Testis (tissue), 3 donors: ENCODE data around the gene FARP2. TPM values are rescaled to one million over a fixed set of nuclear protein-coding genes. Genes with fewer than 3 reads are reported as not detected.

Source experiments
- DNase-seq: peaks from one replicate; pipeline ENCODE4 v3.0.0-alpha.2; 2019
- H3K27ac ChIP-seq, 2 donors: fragments of 200-600 bp; sonication (generic); one replicate each; pipeline ENCODE4 v1.5.1; 2019
- H3K27me3 ChIP-seq: fragments of 200-600 bp; sonication (generic); one replicate; pipeline ENCODE4 v1.5.1; 2019
- H3K36me3 ChIP-seq: fragments of 200-600 bp; sonication (generic); one replicate; pipeline ENCODE4 v1.5.1; 2017; ENCODE audit warnings: low read depth; ENCODE audit errors: missing control alignments
- H3K4me1 ChIP-seq: fragments of 200-600 bp; sonication (generic); one replicate; pipeline ENCODE4 v1.5.1; 2019
- H3K4me3 ChIP-seq, 2 donors: fragments of 200-600 bp; sonication (generic); one replicate each; pipeline ENCODE4 v1.5.1; 2017 to 2019
- H3K9me3 ChIP-seq: fragments of 200-600 bp; sonication (generic); one replicate; pipeline ENCODE4 v1.5.1; 2017
- CTCF ChIP-seq, 3 experiments: fragments of 450-650 bp in 2 of 3; fragments of 200-600 bp in 1 of 3; sonication (generic) in 1 of 3; IDR thresholded peaks; one replicate each; pipeline ENCODE4 v1.5.1; 2016 to 2019; ENCODE audit warnings: antibody characterized with exemption in 3 of 3, mild to moderate bottlenecking in 2 of 3, moderate library complexity in 1 of 3
- POLR2A ChIP-seq: fragments of 450-650 bp; IDR thresholded peaks from one replicate; pipeline ENCODE4 v1.6.1; 2017; ENCODE audit warnings: antibody characterized with exemption, mild to moderate bottlenecking, moderate library complexity
- WGBS, 2 donors: methylation state at CpG; one replicate each; pipeline ENCODE4 v1.1.5; 2018; 5-methylcytosine and 5-hydroxymethylcytosine counted together
- intact Hi-C: fragments of 100-400 bp; cut with DNase I; formaldehyde crosslinking; loops from one replicate; pipeline ENCODE4 v1.15.1; 2023; ENCODE audit warnings: low total_unique reads
- polyA plus RNA-seq: library from polyadenylated mRNA; stranded (reverse); fragments of 350-450 nt; fragmentation: Illumina TruSeq; extraction: RNeasy Lipid Tissue Mini Kit (QIAGEN cat#74804); gene quantifications from one replicate; pipeline ENCODE4 v1.2.3, GENCODE V29; 2014; ENCODE audit warnings: low read depth, low replicate concordance; ENCODE audit not compliant: insufficient read depth
- total RNA-seq, 2 donors: library from RNA; depleted of rRNA; stranded (reverse); fragments of >200 nt; gene quantifications; one replicate each; pipeline ENCODE4 v1.2.3, GENCODE V29; 2016

The FARP2 gene
- total and polyA plus RNA-seq, 3 donors from 2014 or later = 69.8 to 145 (median 78.1) TPM

- WGBS, 2 donors = 86 to 93% methylated on average over 7 of the region's 7 CpGs
Measured at GRCh38 chr2:241534293-241534692, 178.2 kb downstream of the FARP2 start.

GRCh38 chr2:241534701-241535375 lies 178.8 kb downstream of the FARP2 start:
- Histone ChIP-seq H3K4me1 (no peaks in the 10 kb centered on the region), H3K36me3 (no peaks in the 10 kb centered on the region), H3K9me3 (no peaks in the 10 kb centered on the region), H3K4me3 (no peak overlapping the region), H3K27me3 (no peaks in the 10 kb centered on the region), H3K27ac (no peak overlapping the region)
- 75 to 84% methylated on average over 7 to 17 of the region's 17 CpGs for WGBS, 2 donors
- no peak for DNase-seq
- intact Hi-C loops = no loop called here
- TF ChIP-seq POLR2A = no peak
- no peak for TF ChIP-seq CTCF (IDR thresholded peaks at IDR 0.05)

More at GRCh38 chr2:241534293-241534692, 178.2 kb downstream of the FARP2 start:
- TF ChIP-seq CTCF (IDR thresholded peaks at IDR 0.05) (no peak), POLR2A (no peak)
- no peak for DNase-seq
- no peaks in the 10 kb centered on the region for H3K9me3 ChIP-seq
- H3K4me3 ChIP-seq = no peak overlapping the region
- intact Hi-C loops = no loop called here
- H3K36me3 ChIP-seq = no peaks in the 10 kb centered on the region
- no peak overlapping the region for H3K27ac ChIP-seq
- no peaks in the 10 kb centered on the region for H3K27me3 ChIP-seq
- H3K4me1 ChIP-seq = no peaks in the 10 kb centered on the region

GRCh38 chr2:241535871-241536655 lies 180.0 kb downstream of the FARP2 start:
- Histone ChIP-seq H3K36me3 (no peaks in the 10 kb centered on the region), H3K9me3 (no peaks in the 10 kb centered on the region), H3K27ac (no peak overlapping the region), H3K27me3 (no peaks in the 10 kb centered on the region), H3K4me3 (no peak overlapping the region), H3K4me1 (no peaks in the 10 kb centered on the region)
- TF ChIP-seq POLR2A = no peak
- no peak for TF ChIP-seq CTCF (IDR thresholded peaks at IDR 0.05)
- DNase-seq = no peak
- intact Hi-C loops = no loop called here
- WGBS, 2 donors = 65 to 71% methylated on average over 13 of the region's 13 CpGs

GRCh38 chr2:241538838-241539615 lies 182.9 kb downstream of the FARP2 start:
- H3K9me3 ChIP-seq = no peaks in the 10 kb centered on the region
- WGBS, 2 donors = 85 to 93% methylated on average over 14 to 15 of the region's 15 CpGs
- TF ChIP-seq CTCF (IDR thresholded peaks at IDR 0.05) (no peak), POLR2A (no peak)
- H3K4me1 ChIP-seq = peaks cover 10% of the 10 kb centered on the region
- DNase-seq = no peak
- H3K36me3 ChIP-seq = no peaks in the 10 kb centered on the region
- intact Hi-C loops = no loop called here
- H3K4me3 ChIP-seq = no peak overlapping the region
- H3K27ac ChIP-seq = no peak overlapping the region
- no peaks in the 10 kb centered on the region for H3K27me3 ChIP-seq
